Type B pancreatic cell (in vitro differentiated cells): ENCODE results near the gene INO80C. TPM values are rescaled to one million over a fixed set of nuclear protein-coding genes. Genes with fewer than 3 reads are reported as not detected.

ENCODE experiments used
- DNase-seq: peaks from one replicate; pipeline ENCODE4 v3.0.0; 2021; ENCODE audit warnings: mixed read lengths; ENCODE audit not compliant: unreplicated experiment; ENCODE audit errors: extremely low spot score
- H3K27ac Mint-ChIP-seq: 2 replicates; pipeline ENCODE4 v1.8.0; 2021; ENCODE audit warnings: mild to moderate bottlenecking, mixed read lengths
- H3K27me3 Mint-ChIP-seq: 2 replicates; pipeline ENCODE4 v1.8.0; 2021; ENCODE audit warnings: mixed read lengths
- H3K36me3 Mint-ChIP-seq: 2 replicates; pipeline ENCODE4 v1.8.0; 2021; ENCODE audit warnings: mixed read lengths
- H3K4me1 Mint-ChIP-seq: one replicate; pipeline ENCODE4 v1.8.0; 2021; ENCODE audit warnings: mixed read lengths; ENCODE audit not compliant: unreplicated experiment
- H3K4me3 Mint-ChIP-seq: 2 replicates; pipeline ENCODE4 v1.8.0; 2021; ENCODE audit warnings: mild to moderate bottlenecking, mixed read lengths
- H3K9me3 Mint-ChIP-seq: 2 replicates; pipeline ENCODE4 v1.8.0; 2021; ENCODE audit warnings: mixed read lengths
- CTCF ChIP-seq: fragments of 200-600 bp; sonication (generic); conservative IDR thresholded peaks from 2 replicates; pipeline ENCODE4 v1.5.0; 2021; ENCODE audit warnings: antibody characterized with exemption, mild to moderate bottlenecking
- total RNA-seq: library from RNA; stranded (reverse); gene quantifications from 2 replicates; pipeline ENCODE4 v1.2.1, GENCODE V29; 2021; ENCODE audit warnings: low replicate concordance

Gene INO80C
- total RNA-seq, 1 donor from 2014 or later, result 22.6 TPM

GRCh38 chr18:35521133-35521532, 23.4 kb upstream of the INO80C start:
- Mint-ChIP-seq H3K4me3 (no peak overlapping the region), H3K9me3 (no peaks in the 10 kb centered on the region), H3K27me3 (no peaks in the 10 kb centered on the region), H3K27ac (no peak overlapping the region), H3K36me3 (no peaks in the 10 kb centered on the region), H3K4me1 (peaks cover 25% of the 10 kb centered on the region)
- no peak for TF ChIP-seq CTCF
- no peak for DNase-seq

GRCh38 chr18:35519148-35519899, 21.6 kb upstream of the INO80C start:
- no peaks in the 10 kb centered on the region for H3K27me3 Mint-ChIP-seq
- no peak overlapping the region for H3K4me3 Mint-ChIP-seq
- H3K4me1 Mint-ChIP-seq, result peaks cover 28% of the 10 kb centered on the region
- no peak for TF ChIP-seq CTCF
- no peaks in the 10 kb centered on the region for H3K9me3 Mint-ChIP-seq
- DNase-seq, result no peak
- H3K27ac Mint-ChIP-seq, result no peak overlapping the region
- H3K36me3 Mint-ChIP-seq, result no peaks in the 10 kb centered on the region

GRCh38 chr18:35517715-35518114, 20.0 kb upstream of the INO80C start:
- H3K27ac Mint-ChIP-seq, result no peak overlapping the region
- no peak overlapping the region for H3K4me3 Mint-ChIP-seq

GRCh38 chr18:35516789-35517188, 19.0 kb upstream of the INO80C start:
- no peak for DNase-seq
- no peak overlapping the region for H3K4me3 Mint-ChIP-seq
- H3K27me3 Mint-ChIP-seq, result no peaks in the 10 kb centered on the region
- TF ChIP-seq CTCF, result no peak
- H3K9me3 Mint-ChIP-seq, result no peaks in the 10 kb centered on the region
- H3K4me1 Mint-ChIP-seq, result peaks cover 29% of the 10 kb centered on the region
- H3K27ac Mint-ChIP-seq, result no peak overlapping the region
- no peaks in the 10 kb centered on the region for H3K36me3 Mint-ChIP-seq

More at GRCh38 chr18:35517715-35518114, 20.0 kb upstream of the INO80C start:
- no peaks in the 10 kb centered on the region for H3K27me3 Mint-ChIP-seq
- H3K9me3 Mint-ChIP-seq, result no peaks in the 10 kb centered on the region
- H3K4me1 Mint-ChIP-seq, result peaks cover 29% of the 10 kb centered on the region
- no peaks in the 10 kb centered on the region for H3K36me3 Mint-ChIP-seq
- no peak for TF ChIP-seq CTCF
- DNase-seq, result no peak

- Mint-ChIP-seq H3K9me3 (no peaks in the 10 kb centered on the region), H3K27ac (no peak overlapping the region), H3K4me3 (no peak overlapping the region), H3K36me3 (no peaks in the 10 kb centered on the region), H3K27me3 (no peaks in the 10 kb centered on the region), H3K4me1 (peaks cover 29% of the 10 kb centered on the region)
- no peak for TF ChIP-seq CTCF
- DNase-seq, result no peak
Observed at GRCh38 chr18:35516351-35516750, 18.6 kb upstream of the INO80C start.
